NB4 (cell line): ENCODE data around the gene OR4Q2.

Experiments used
- DNase-seq: peaks from one replicate; pipeline ENCODE4 v3.0.0; 2010; ENCODE audit warnings: low read depth
- H3K4me3 ChIP-seq: one replicate; pipeline ENCODE4 v1.5.1; 2011; ENCODE audit warnings: mild to moderate bottlenecking, low read depth, low read length, moderate library complexity
- CTCF ChIP-seq: IDR thresholded peaks from one replicate; pipeline ENCODE4 v1.5.1; 2012; ENCODE audit warnings: low read depth, low read length
- MYC ChIP-seq: IDR thresholded peaks from 2 replicates; pipeline ENCODE4 v1.6.1; 2011; ENCODE audit warnings: low read depth, low read length
- POLR2A ChIP-seq: IDR thresholded peaks from 2 replicates; pipeline ENCODE4 v1.6.1; 2011; ENCODE audit warnings: mild to moderate bottlenecking; ENCODE audit not compliant: insufficient read length; ENCODE audit errors: extremely low read depth
- TF ChIP-seq, protein P1 (sequence below): IDR thresholded peaks from 2 replicates; pipeline ENCODE4 v1.6.1; 2011; ENCODE audit warnings: low read depth, low read length

Gene OR4Q2

GRCh38 chr14:20019257-20019865 is 17.4 kb downstream of the OR4Q2 start, which contains the start of gene OR4K14:
Gene OR4K14, minus strand, starts transcription at chr14:20019307. Its CDS starts 4,114 bp downstream, at chr14:20015193.
- no peak within 1 kb of the TSS for H3K4me3 ChIP-seq
- DNase-seq, result no peak
- TF ChIP-seq MYC (no peak), POLR2A (no peak)

DNA sequence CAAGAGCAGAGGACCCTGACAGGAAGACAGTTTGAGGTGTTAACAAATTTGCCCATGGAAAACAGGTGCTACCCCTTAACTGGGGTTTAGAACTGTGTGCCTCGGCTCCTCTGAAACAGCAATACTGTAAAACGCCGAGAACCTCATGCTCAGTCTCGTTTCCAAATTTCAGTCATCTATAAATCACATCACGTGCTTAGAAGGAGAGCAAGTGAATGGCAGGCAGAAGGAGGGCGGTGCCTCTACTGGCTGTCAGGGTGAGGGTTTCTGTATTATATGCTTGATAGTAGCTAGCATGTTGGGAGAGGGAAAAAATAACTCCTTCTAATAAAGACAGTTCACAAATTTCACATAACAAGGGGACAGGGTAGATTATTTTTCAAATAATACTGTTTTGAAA is 29.1 kb downstream of the OR4Q2 start:
- DNase-seq, result no peak
- H3K4me3 ChIP-seq, result no peak overlapping the region
- no peak for TF ChIP-seq MYC

DNA sequence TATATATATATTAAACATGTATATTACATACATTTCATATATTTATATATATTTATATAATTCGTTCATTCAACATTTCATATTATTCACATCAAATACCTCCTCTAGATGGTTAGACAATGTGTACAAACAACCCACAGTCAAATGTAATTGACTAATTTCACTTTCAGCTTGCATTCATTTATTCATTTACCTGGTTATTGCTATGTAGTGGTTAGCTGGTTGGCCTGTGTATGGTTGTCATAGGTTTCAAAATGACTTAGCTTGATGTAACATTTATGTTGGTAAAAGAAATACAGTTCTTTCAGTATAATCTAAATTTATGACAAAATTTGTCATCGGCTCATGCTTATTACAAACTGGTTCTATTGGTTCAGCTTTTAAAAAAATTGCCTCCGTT is 33.5 kb downstream of the OR4Q2 start:
- DNase-seq, result no peak
- H3K4me3 ChIP-seq, result no peak overlapping the region
- TF ChIP-seq MYC, result no peak
- no peak for TF ChIP-seq CTCF
- TF ChIP-seq, protein P1, sequence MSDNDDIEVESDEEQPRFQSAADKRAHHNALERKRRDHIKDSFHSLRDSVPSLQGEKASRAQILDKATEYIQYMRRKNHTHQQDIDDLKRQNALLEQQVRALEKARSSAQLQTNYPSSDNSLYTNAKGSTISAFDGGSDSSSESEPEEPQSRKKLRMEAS, result no peak
- TF ChIP-seq POLR2A, result no peak

DNA sequence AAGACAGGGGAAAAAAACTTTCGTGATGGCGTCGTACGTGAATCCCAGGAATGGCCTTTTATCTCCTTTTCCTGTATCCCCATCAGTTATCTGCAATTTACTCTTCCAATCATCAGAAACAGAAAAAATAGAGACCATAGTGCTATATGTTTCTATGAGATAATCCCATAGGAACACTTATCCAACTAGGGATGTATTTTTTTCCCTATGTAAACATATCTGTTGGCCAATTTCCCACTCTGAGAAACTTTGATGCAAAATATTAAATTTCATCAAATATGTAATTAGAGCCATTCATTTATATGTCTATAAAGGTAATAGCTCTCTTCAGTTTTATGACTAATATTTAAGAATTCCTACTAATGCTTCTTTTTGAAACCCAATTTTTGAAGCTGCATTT is 34.0 kb downstream of the OR4Q2 start, which contains the start of gene OR4K13:
TSS of gene OR4K13 (minus strand) at position 101 of the 400 bp plus-strand sequence. CDS start 1,280 bp downstream, outside the sequence.
- H3K4me3 ChIP-seq, result no peak within 1 kb of the TSS
- TF ChIP-seq POLR2A (no peak), CTCF (no peak), MYC (no peak)
- TF ChIP-seq, protein P1, result no peak
- no peak for DNase-seq

- TF ChIP-seq, protein P1, result no peak
- TF ChIP-seq CTCF (no peak), POLR2A (no peak), MYC (no peak)
- no peak for DNase-seq
- no peak overlapping the region for H3K4me3 ChIP-seq
Measured at GRCh38 chr14:20044243-20044642, 42.3 kb downstream of the OR4Q2 start.

GRCh38 chr14:20048202-20048601 is 46.2 kb downstream of the OR4Q2 start:
- TF ChIP-seq MYC (no peak), POLR2A (no peak), CTCF (no peak)
- TF ChIP-seq, protein P1, result no peak
- no peak for DNase-seq

More at GRCh38 chr14:20048202-20048601, 46.2 kb downstream of the OR4Q2 start:
- H3K4me3 ChIP-seq, result no peak overlapping the region
